Measurements from ENCODE around the gene ABITRAM.

DNA sequence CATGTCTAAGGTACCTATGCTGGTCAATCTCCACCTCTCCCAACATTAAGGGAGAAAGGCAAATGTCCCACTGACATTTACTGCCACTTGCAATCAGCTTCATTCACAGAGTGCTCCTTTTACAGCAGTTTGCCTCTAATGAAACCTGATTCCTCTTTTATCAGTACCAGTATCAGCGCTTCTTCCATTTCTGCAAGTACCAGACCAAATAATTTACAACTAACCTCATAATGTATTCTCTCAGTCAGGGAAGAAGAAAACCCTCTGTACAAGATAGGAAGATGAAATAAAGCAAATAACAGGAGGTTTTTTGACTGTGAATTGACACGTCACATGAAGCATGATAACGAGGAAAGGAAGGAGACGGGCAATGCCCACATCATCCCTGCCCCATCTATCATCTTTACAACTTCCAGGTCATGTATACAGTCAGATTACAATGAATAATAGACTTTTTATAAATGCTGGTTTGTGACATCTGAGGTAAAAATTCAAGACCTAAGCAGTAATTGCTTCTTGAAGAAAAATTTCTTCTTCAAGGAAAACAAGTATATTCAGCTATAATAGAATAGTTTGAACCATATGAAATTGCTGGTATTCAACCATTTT, 21.9 kb downstream of the ABITRAM start:
- TF ChIP-seq, protein P1, sequence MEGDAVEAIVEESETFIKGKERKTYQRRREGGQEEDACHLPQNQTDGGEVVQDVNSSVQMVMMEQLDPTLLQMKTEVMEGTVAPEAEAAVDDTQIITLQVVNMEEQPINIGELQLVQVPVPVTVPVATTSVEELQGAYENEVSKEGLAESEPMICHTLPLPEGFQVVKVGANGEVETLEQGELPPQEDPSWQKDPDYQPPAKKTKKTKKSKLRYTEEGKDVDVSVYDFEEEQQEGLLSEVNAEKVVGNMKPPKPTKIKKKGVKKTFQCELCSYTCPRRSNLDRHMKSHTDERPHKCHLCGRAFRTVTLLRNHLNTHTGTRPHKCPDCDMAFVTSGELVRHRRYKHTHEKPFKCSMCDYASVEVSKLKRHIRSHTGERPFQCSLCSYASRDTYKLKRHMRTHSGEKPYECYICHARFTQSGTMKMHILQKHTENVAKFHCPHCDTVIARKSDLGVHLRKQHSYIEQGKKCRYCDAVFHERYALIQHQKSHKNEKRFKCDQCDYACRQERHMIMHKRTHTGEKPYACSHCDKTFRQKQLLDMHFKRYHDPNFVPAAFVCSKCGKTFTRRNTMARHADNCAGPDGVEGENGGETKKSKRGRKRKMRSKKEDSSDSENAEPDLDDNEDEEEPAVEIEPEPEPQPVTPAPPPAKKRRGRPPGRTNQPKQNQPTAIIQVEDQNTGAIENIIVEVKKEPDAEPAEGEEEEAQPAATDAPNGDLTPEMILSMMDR (conservative IDR thresholded peaks at IDR 0.05; ENCODE audit: low read length), result no peak
- TF ChIP-seq EZH2phosphoT487 (IDR thresholded peaks at IDR 0.05; ENCODE audit: borderline replicate concordance), result no peak

Measured in Loucy (cell line).